Muscle layer of duodenum (tissue), 2 donors: ENCODE results near the gene MVK.

ENCODE experiments used
- H3K27ac ChIP-seq: one replicate; pipeline ENCODE4 v1.7.0; 2013; ENCODE audit warnings: mild to moderate bottlenecking, low read length
- H3K27me3 ChIP-seq: one replicate; pipeline ENCODE4 v1.7.0; 2013; ENCODE audit warnings: low read depth, mild to moderate bottlenecking, control low read depth, low read length
- H3K36me3 ChIP-seq, 2 donors: one replicate each; pipeline ENCODE4 v1.7.0; 2013; ENCODE audit warnings: low read length in 2 of 2, control low read depth in 1 of 2, mild to moderate bottlenecking in 1 of 2; ENCODE audit not compliant: insufficient read depth in 2 of 2, control insufficient read depth in 1 of 2
- H3K4me1 ChIP-seq, 2 donors: one replicate each; pipeline ENCODE4 v1.7.0; 2013; ENCODE audit warnings: low read length in 2 of 2, mild to moderate bottlenecking in 2 of 2, control low read depth in 1 of 2, moderate library complexity in 1 of 2; ENCODE audit not compliant: insufficient read depth in 2 of 2, control insufficient read depth in 1 of 2
- H3K4me3 ChIP-seq, 2 donors: one replicate each; pipeline ENCODE4 v1.7.0; 2013; ENCODE audit warnings: low read length in 2 of 2, low read depth in 1 of 2, mild to moderate bottlenecking in 1 of 2
- H3K9me3 ChIP-seq, 2 donors: one replicate each; pipeline ENCODE4 v1.7.0; 2013; ENCODE audit warnings: low read length in 2 of 2, control low read depth in 1 of 2, mild to moderate bottlenecking in 1 of 2; ENCODE audit not compliant: control insufficient read depth in 1 of 2
- donor health status: healthy.

The MVK gene

DNA sequence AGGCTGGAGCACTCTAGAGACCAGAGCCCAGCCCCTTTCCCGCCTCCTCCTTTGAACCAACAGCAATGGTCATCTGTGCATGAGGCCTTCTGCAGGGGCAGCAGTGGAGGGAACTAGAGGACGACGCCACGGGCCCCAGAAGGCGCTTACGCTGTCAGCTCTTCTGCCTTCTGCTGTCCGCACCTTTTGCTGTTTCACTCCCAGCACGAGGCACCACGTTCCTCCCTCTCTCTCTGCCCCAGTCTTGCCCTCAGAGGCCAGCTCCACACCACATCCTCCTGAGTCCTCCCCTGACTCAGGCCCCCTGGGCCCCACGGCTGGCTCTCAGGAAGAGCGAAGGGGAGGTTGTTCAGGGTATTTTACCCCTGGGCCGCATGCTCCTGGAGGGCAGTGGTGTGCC lies 15.8 kb upstream of the MVK start:
- H3K4me1 ChIP-seq, result no peaks in the 10 kb centered on the region
- H3K36me3 ChIP-seq, result peaks cover 0 to 23% of the 10 kb centered on the region in 2 donors
- no peaks in the 10 kb centered on the region for H3K27me3 ChIP-seq
- no peaks in the 10 kb centered on the region for H3K9me3 ChIP-seq
- H3K4me3 ChIP-seq, result no peak overlapping the region
- no peak overlapping the region for H3K27ac ChIP-seq

DNA sequence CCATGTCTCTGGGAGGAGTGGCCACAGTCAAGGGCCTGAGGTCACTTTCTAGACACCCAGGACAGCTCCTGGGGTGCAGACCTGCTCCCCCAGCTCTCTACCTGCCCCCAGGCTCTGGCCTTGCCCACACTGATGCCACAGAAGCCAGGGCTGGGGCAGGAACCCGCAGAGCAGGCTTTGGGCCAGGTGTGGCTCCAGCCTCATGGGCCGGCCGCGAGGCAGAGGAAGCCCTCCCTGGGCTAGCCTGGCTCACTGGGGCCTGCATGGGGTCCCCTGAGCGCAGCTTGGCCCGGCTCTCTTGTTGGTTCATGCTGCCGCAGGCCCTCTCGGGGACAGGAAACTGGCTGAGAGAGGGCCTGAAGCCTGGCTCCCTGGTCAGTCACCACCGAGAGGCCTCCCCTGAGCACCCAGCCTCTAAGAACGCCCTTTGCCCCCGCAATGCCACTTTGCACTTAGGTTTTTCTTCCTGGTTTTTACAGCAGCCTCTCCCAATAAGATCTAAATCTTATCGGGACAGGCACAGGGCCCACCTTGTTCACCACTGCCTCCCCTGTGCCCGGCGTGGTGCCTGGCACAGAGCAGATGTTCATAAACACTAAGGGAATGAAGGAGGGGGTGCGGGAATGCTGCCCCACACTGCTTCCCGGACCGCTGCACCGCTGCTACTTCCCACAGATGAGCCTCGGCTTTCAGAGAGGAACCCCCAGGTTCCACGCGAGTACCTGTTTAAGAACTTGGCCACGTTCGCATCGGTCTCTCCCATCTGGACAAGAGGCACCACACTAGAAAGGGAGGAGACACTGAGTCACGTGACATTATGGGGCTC lies 15.0 kb upstream of the MVK start:
- Histone ChIP-seq H3K27ac (no peak overlapping the region), H3K9me3 (no peaks in the 10 kb centered on the region), H3K27me3 (no peaks in the 10 kb centered on the region), H3K4me3 (no peak overlapping the region), H3K4me1 (no peaks in the 10 kb centered on the region), H3K36me3 (peaks cover 0 to 27% of the 10 kb centered on the region in 2 donors)

DNA sequence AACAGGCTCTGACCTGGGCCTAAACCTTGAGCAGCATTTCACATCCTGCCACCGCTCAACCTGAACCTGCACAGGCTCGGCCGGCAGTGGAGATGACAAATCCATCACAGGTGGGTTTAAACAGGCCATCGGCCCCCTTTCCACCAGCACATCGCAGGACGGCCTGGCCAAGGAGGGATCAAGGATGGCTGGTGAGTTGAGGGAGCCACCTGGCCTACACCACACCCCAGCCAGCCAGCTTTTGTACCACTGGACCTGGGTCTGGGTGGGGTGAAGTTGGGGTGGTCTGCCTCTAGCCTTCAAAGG lies 14.4 kb upstream of the MVK start:
- Histone ChIP-seq H3K27me3 (no peaks in the 10 kb centered on the region), H3K9me3 (no peaks in the 10 kb centered on the region), H3K4me3 (no peak overlapping the region), H3K36me3 (peaks cover 0 to 33% of the 10 kb centered on the region in 2 donors), H3K4me1 (no peaks in the 10 kb centered on the region), H3K27ac (no peak overlapping the region)

DNA sequence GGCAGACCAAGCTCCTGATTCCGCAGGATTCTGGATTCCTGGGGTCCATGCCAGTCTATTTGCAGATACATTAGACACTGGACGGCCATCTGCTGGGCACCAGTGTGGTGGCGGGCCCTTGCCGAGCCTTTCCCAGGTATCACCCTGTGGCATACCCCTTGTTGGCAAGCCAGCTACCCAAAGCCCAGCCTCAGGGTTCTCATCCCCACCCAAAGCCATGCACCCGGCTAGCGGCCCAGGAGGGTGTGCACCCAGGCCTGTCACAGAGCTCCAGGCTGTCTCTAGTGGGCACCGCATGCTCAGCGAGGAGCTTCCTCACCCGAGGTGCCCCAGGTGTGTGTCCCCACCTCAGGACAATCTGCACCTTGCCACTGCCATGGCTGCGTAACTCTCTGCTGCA lies 14.0 kb upstream of the MVK start:
- no peak overlapping the region for H3K4me3 ChIP-seq
- H3K27ac ChIP-seq, result no peak overlapping the region
- no peaks in the 10 kb centered on the region for H3K27me3 ChIP-seq
- no peaks in the 10 kb centered on the region for H3K9me3 ChIP-seq
- peaks cover 0 to 35% of the 10 kb centered on the region in 2 donors for H3K36me3 ChIP-seq
- H3K4me1 ChIP-seq, result no peaks in the 10 kb centered on the region

DNA sequence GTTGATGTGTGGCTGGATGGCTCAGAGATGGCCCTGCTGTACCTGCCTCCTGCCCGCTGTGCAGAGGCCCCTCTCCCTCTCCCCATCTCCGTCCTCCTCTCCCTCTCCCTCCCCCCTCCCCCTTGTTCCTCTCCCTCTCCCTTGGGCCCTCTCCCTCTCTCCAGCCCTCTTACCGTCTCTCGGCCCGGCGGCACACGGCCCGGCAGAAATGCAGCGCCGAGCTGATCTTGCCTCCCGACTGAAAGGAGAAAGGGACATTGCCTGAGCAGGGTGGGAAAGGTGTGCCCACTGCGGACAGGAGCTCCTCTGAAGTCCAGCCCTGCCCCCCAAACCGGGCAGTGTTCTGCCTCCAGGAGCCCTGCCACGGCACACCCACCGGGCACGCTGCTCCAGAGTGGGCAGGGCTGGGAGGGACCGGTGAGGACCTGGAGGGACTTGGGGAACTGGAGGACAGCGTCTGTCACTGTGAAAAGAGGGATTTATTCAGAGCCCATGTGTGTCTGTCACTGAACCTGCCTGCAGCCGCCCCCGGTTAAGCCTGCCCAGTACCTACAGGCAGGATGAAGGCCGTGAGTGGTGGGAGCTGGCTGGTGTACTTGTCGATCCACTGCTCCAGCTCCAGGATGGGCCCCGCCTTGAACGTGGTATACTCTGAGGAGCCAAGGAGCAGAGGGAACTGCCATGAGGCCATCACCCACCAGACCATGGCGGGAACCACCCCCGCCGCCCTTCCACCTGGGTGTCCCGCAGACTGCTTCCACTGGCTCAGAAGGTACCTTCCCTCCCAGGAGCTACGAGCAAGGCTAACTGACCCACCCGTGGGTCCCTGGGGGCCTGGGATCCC lies 12.5 kb upstream of the MVK start:
- Histone ChIP-seq H3K4me3 (no peak overlapping the region), H3K27me3 (no peaks in the 10 kb centered on the region), H3K4me1 (no peaks in the 10 kb centered on the region), H3K27ac (no peak overlapping the region), H3K9me3 (no peaks in the 10 kb centered on the region), H3K36me3 (peaks cover 7 to 46% of the 10 kb centered on the region in 2 donors)

DNA sequence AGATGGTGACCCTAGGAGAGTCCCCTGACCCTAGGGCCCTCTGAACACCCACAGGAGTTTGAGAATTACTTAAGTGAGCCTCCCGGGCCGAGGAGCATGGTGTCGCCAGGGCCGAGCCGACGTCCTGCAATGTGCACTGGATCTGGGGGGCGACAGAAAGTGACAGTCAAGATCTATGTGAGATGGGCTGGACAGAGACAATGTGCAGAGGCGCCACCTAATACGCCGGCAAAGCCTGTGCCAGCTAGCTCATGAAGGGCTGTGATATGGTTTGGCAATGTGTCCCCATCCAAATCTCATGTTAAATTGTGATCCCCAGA lies 11.9 kb upstream of the MVK start:
- Histone ChIP-seq H3K27me3 (no peaks in the 10 kb centered on the region), H3K9me3 (no peaks in the 10 kb centered on the region), H3K27ac (no peak overlapping the region), H3K4me3 (no peak overlapping the region), H3K4me1 (no peaks in the 10 kb centered on the region), H3K36me3 (peaks cover 9 to 45% of the 10 kb centered on the region in 2 donors)

DNA sequence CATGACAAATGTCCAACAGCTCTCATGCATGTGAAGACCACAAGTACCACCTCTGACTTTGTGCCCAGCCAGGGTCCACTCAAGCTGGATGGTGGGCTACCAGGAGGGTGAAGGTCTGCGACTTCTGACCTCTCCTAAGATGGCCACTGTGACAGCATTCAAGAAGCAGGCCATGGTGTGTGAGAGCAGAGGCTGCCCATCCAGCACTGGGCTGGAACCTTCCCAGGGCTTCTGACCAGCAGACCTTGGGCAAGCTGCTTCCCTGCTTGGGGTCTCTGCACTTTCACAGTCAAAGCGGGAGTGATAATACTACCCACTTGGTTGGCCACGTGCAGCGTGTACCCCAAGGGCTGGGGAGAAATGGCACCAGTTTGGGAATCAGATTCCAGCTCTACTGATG lies 10.7 kb upstream of the MVK start:
- H3K27me3 ChIP-seq, result no peaks in the 10 kb centered on the region
- no peaks in the 10 kb centered on the region for H3K4me1 ChIP-seq
- no peaks in the 10 kb centered on the region for H3K9me3 ChIP-seq
- H3K27ac ChIP-seq, result no peak overlapping the region
- H3K4me3 ChIP-seq, result no peak overlapping the region
- H3K36me3 ChIP-seq, result peaks cover 11 to 51% of the 10 kb centered on the region in 2 donors

DNA sequence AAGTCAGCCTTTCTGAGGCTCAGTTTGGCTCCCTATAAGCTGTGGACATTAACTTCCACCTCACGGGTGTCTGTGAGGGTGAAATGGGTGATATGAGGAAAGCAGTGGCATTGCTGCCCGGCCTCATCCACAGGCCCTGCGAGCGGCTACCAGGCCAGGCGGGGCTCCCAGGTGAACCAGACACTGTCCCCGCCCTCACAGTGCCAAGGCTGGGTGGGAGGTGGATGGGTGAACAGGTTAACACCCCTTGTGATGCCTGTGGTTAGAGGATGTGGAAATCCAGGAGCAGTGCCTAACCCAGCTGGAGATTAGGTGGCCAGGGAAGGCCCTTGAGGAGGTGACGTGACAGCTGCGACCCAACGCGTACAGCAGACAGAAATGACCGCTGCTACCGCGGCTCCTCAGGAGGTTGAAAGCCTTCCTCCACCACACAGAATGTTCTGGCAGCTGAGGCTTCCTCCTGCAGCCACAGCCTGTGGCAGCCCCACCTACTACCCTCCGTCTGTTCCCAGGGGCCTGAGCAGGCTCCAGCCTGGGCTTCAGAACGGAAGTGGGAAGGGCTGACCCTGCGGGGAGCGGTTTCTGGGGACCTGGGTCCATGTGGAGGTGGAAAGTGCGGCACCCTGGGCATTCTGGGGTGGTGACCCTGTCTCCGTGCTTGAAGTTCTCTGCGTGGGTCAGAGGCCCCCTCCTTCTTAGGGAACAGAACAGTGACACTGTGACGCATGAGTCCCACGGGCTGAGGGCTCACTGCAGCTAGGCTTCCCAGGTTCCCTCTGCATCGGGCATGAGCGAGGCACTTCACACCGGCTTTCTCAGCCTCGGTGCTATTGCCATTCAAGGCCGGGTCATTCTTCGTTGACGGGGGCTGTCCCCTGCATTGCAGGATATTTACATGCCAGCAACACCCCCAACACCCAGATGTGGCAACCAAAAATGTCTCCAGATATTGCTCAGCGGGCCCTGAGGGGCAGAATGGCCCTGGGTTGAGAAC lies 10.0 kb upstream of the MVK start:
- Histone ChIP-seq H3K27me3 (no peaks in the 10 kb centered on the region), H3K4me1 (no peaks in the 10 kb centered on the region), H3K36me3 (peaks cover 11 to 51% of the 10 kb centered on the region in 2 donors), H3K27ac (no peak overlapping the region), H3K9me3 (no peaks in the 10 kb centered on the region), H3K4me3 (no peak overlapping the region)

DNA sequence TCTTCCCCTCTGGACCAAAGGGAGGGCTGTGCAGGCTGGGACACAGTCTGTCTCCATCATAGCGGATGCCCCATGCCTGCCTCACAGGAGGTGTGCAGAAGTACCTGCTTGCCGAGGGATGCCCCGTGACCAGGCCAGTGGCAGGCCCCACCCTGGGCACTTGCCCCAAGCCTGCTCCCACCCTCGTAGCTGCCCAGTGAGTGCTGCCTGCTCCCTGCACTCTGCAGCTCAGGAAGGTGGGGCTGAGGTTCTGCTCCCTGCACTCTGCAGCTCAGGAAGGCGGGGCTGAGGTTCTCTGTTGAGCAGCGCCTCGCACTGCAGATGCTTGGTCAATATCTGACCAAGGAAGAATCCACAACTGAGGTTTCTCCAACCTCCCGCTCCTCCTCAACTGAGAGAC lies 7.2 kb upstream of the MVK start:
- Histone ChIP-seq H3K9me3 (no peaks in the 10 kb centered on the region), H3K27me3 (no peaks in the 10 kb centered on the region), H3K4me3 (no peak overlapping the region), H3K27ac (no peak overlapping the region), H3K4me1 (no peaks in the 10 kb centered on the region), H3K36me3 (peaks cover 11 to 49% of the 10 kb centered on the region in 2 donors)

DNA sequence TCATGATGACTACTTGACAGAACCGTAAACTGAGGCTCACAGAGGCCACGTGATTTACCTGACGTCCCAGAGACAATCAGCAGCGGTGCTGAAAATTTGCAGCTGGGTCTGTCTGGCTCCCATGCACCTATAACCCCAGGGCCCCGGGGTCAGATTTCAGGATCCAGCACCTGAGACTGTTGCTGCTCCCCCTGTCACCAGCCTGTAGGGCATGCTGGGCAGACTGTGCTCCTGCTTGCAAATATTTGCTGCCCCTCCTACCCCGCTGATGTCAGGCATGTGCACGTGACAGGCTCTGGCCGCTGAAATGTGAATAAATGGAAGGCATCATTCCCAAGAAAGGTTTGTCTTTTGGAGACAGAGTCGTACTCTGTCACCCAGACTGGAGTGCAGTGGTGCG lies 6.3 kb upstream of the MVK start:
- Histone ChIP-seq H3K9me3 (no peaks in the 10 kb centered on the region), H3K27ac (no peak overlapping the region), H3K4me3 (no peak overlapping the region), H3K4me1 (no peaks in the 10 kb centered on the region), H3K36me3 (peaks cover 11 to 49% of the 10 kb centered on the region in 2 donors), H3K27me3 (no peaks in the 10 kb centered on the region)

DNA sequence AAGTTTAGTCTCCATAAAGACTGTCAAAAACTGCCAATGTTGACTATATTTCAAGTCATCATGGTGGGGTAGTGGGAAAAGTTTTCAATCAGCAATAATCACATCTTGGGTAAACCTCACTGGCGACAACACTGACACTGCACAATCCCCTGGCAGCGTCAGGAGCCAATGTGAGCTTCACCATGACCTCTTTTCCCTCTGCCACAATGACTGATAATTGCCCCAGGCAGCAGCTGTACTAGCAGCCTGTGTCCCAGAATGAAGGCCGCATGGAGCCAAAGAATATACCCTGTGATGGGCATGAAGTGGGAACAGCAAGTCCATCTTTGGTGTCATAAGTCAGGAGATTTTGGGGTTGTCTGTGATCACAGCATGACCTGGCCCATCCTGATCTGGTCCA lies 5.6 kb upstream of the MVK start:
- Histone ChIP-seq H3K9me3 (no peaks in the 10 kb centered on the region), H3K27ac (no peak overlapping the region), H3K4me1 (peaks cover 0 to 6% of the 10 kb centered on the region in 2 donors), H3K4me3 (no peak overlapping the region), H3K36me3 (peaks cover 11 to 49% of the 10 kb centered on the region in 2 donors), H3K27me3 (no peaks in the 10 kb centered on the region)
